Neural progenitor cell (in vitro differentiated cells): Measurements from ENCODE around the gene MED13L.

Source experiments
- EZH2 ChIP-seq: fragments of 200-600 bp; sonication (generic); IDR thresholded peaks from 2 replicates; pipeline ENCODE4 v1.6.1; 2017; ENCODE audit warnings: antibody characterized with exemption, mild to moderate bottlenecking, moderate library complexity
- TF ChIP-seq, protein P1 (sequence below): fragments of 200-600 bp; sonication (generic); IDR thresholded peaks from 2 replicates; pipeline ENCODE4 v1.5.1; 2017; ENCODE audit warnings: antibody characterized with exemption, mild to moderate bottlenecking

DNA sequence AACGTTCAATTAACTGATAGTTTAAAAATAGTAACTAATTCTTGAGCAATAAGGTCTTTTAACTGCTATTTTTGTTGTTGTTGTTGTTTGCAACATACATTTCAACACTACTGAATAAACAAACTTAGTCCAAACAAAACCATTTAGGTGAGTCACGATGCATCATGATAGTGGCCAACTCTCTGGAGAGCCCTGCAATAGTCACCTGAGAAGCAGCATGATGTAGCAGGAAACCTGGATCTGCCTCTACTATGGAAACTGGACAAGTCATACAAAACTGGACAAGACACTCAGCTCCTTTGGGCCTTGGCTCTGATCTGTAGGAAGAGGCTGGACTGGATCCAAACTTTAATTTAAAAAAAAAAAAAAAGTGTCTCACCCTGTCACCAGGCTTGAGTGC is 117.3 kb downstream of the MED13L start:
- no peak for TF ChIP-seq EZH2
- TF ChIP-seq, protein P1, sequence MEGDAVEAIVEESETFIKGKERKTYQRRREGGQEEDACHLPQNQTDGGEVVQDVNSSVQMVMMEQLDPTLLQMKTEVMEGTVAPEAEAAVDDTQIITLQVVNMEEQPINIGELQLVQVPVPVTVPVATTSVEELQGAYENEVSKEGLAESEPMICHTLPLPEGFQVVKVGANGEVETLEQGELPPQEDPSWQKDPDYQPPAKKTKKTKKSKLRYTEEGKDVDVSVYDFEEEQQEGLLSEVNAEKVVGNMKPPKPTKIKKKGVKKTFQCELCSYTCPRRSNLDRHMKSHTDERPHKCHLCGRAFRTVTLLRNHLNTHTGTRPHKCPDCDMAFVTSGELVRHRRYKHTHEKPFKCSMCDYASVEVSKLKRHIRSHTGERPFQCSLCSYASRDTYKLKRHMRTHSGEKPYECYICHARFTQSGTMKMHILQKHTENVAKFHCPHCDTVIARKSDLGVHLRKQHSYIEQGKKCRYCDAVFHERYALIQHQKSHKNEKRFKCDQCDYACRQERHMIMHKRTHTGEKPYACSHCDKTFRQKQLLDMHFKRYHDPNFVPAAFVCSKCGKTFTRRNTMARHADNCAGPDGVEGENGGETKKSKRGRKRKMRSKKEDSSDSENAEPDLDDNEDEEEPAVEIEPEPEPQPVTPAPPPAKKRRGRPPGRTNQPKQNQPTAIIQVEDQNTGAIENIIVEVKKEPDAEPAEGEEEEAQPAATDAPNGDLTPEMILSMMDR: no peak
